Measurements from ENCODE around the gene BNC2.

GRCh38 chr9:16612627-16613026, 257.8 kb downstream of the BNC2 start:
- no peak for TF ChIP-seq CTCF (IDR thresholded peaks at IDR 0.05)
- TF ChIP-seq POLR2A (IDR thresholded peaks at IDR 0.05), result no peak
- no peak for TF ChIP-seq POLR2AphosphoS5 (IDR thresholded peaks at IDR 0.05)
- TF ChIP-seq EP300 (IDR thresholded peaks at IDR 0.05), result no peak
